Right forelimb (tissue), 1 donor: ENCODE data around the gene SERPINA12.
"Not testable (repeated sequence)": the region's sequence is repeated elsewhere in the genome, so short reads cannot be mapped to it uniquely, and the experiment has no call there.

Experiments used
- DNase-seq: peaks from one replicate; pipeline ENCODE4 v3.0.0-alpha.2; 2018

The SERPINA12 gene

GRCh38 chr14:94486883-94487282 lies 22.4 kb downstream of the SERPINA12 start:
- DNase-seq = no peak

GRCh38 chr14:94485944-94486841 lies 23.1 kb downstream of the SERPINA12 start:
- peak; percentile 74 for DNase-seq

GRCh38 chr14:94484481-94484880 lies 24.8 kb downstream of the SERPINA12 start:
- DNase-seq = no peak

- no peak for DNase-seq
Observed at GRCh38 chr14:94483729-94484275, 25.5 kb downstream of the SERPINA12 start.

GRCh38 chr14:94483071-94483451 lies 26.2 kb downstream of the SERPINA12 start:
- no peak for DNase-seq

GRCh38 chr14:94482132-94483070 lies 26.9 kb downstream of the SERPINA12 start:
- not testable (repeated sequence) for DNase-seq

GRCh38 chr14:94481468-94482131 lies 27.7 kb downstream of the SERPINA12 start:
- no peak for DNase-seq

GRCh38 chr14:94480809-94481208 lies 28.5 kb downstream of the SERPINA12 start:
- DNase-seq = no peak

GRCh38 chr14:94478420-94478819 lies 30.8 kb downstream of the SERPINA12 start:
- DNase-seq = no peak

GRCh38 chr14:94476023-94476422 lies 33.2 kb downstream of the SERPINA12 start, which contains the start of gene SERPINA9:
TSS of gene SERPINA9 (minus strand) at chr14:94476197. CDS start at chr14:94469840, 6,357 bp downstream.
- DNase-seq = no peak

GRCh38 chr14:94474581-94475031 lies 34.7 kb downstream of the SERPINA12 start:
- no peak for DNase-seq

- DNase-seq = no peak
Observed at GRCh38 chr14:94473666-94474410, 35.4 kb downstream of the SERPINA12 start.

- no peak for DNase-seq
Observed at GRCh38 chr14:94472842-94473241, 36.4 kb downstream of the SERPINA12 start.

GRCh38 chr14:94471045-94471444 lies 38.2 kb downstream of the SERPINA12 start:
- DNase-seq = no peak

GRCh38 chr14:94470311-94470710 lies 39.0 kb downstream of the SERPINA12 start:
- no peak for DNase-seq

- no peak for DNase-seq
Observed at GRCh38 chr14:94469261-94469660, 40.0 kb downstream of the SERPINA12 start.

GRCh38 chr14:94467728-94468520 lies 41.3 kb downstream of the SERPINA12 start:
- DNase-seq = no peak

GRCh38 chr14:94466706-94467370 lies 42.4 kb downstream of the SERPINA12 start:
- DNase-seq = no peak

GRCh38 chr14:94465042-94465441 lies 44.2 kb downstream of the SERPINA12 start:
- no peak for DNase-seq

GRCh38 chr14:94464290-94464689 lies 45.0 kb downstream of the SERPINA12 start:
- no peak for DNase-seq
